ENCODE measurements around the gene ABCA9.

Gene ABCA9

GRCh38 chr17:69060822-69061221 lies at the start of gene ABCA9:
Gene ABCA9 (minus strand): TSS chr17:69060927. CDS start chr17:69051126, 9,801 bp downstream.
- H3K4me3 ChIP-seq (ENCODE audit: low read depth, low read length), result no peak within 1 kb of the TSS
- no peak within 1 kb of the TSS for H3K27ac ChIP-seq
- H3K36me3 ChIP-seq (ENCODE audit: control insufficient read depth, insufficient read depth, low read length), result no peaks in the 10 kb centered on the region
- no peaks in the 10 kb centered on the region for H3K79me2 ChIP-seq
- no peak within 1 kb of the TSS for H3K4me2 ChIP-seq (ENCODE audit: low read length)
- no peak within 1 kb of the TSS for H3K9ac ChIP-seq
- H2AFZ ChIP-seq, result no peak within 1 kb of the TSS
- H3K4me1 ChIP-seq, result no peaks in the 10 kb centered on the region
- no peaks in the 10 kb centered on the region for H3K9me3 ChIP-seq (ENCODE audit: control insufficient read depth, low read length)
- no peaks in the 10 kb centered on the region for H3K27me3 ChIP-seq (ENCODE audit: control insufficient read depth, insufficient read depth, low read length)
- no peak for TF ChIP-seq CTCF (IDR thresholded peaks at IDR 0.05)

- H3K4me1 ChIP-seq, result no peaks in the 10 kb centered on the region
- H3K9ac ChIP-seq, result no peak overlapping the region
- H3K27me3 ChIP-seq (ENCODE audit: control insufficient read depth, insufficient read depth, low read length), result no peaks in the 10 kb centered on the region
- no peak overlapping the region for H3K4me2 ChIP-seq (ENCODE audit: low read length)
- H3K4me3 ChIP-seq (ENCODE audit: low read depth, low read length), result no peak overlapping the region
- no peak for TF ChIP-seq CTCF (IDR thresholded peaks at IDR 0.05)
- H3K36me3 ChIP-seq (ENCODE audit: control insufficient read depth, insufficient read depth, low read length), result no peaks in the 10 kb centered on the region
- H3K9me3 ChIP-seq (ENCODE audit: control insufficient read depth, low read length), result no peaks in the 10 kb centered on the region
- no peak overlapping the region for H2AFZ ChIP-seq
- H3K79me2 ChIP-seq, result no peaks in the 10 kb centered on the region
- H3K27ac ChIP-seq, result no peak overlapping the region
Observed at GRCh38 chr17:69105907-69106730, 45.4 kb upstream of the ABCA9 start.

- Histone ChIP-seq H3K9ac (no peak overlapping the region), H3K4me3 (ENCODE audit: low read depth, low read length) (no peak overlapping the region), H3K4me1 (no peaks in the 10 kb centered on the region), H3K4me2 (ENCODE audit: low read length) (no peak overlapping the region), H3K27me3 (ENCODE audit: control insufficient read depth, insufficient read depth, low read length) (no peaks in the 10 kb centered on the region), H3K36me3 (ENCODE audit: control insufficient read depth, insufficient read depth, low read length) (no peaks in the 10 kb centered on the region), H3K27ac (no peak overlapping the region), H3K79me2 (no peaks in the 10 kb centered on the region), H2AFZ (no peak overlapping the region), H3K9me3 (ENCODE audit: control insufficient read depth, low read length) (no peaks in the 10 kb centered on the region)
- no peak for TF ChIP-seq CTCF (IDR thresholded peaks at IDR 0.05)
Observed at GRCh38 chr17:69103557-69104233, 43.0 kb upstream of the ABCA9 start.

- Histone ChIP-seq H3K4me3 (ENCODE audit: low read depth, low read length) (no peak overlapping the region), H3K9me3 (ENCODE audit: control insufficient read depth, low read length) (no peaks in the 10 kb centered on the region), H3K27me3 (ENCODE audit: control insufficient read depth, insufficient read depth, low read length) (no peaks in the 10 kb centered on the region), H3K4me2 (ENCODE audit: low read length) (no peak overlapping the region), H3K36me3 (ENCODE audit: control insufficient read depth, insufficient read depth, low read length) (no peaks in the 10 kb centered on the region), H2AFZ (no peak overlapping the region), H3K9ac (no peak overlapping the region), H3K27ac (no peak overlapping the region), H3K4me1 (no peaks in the 10 kb centered on the region), H3K79me2 (no peaks in the 10 kb centered on the region)
- TF ChIP-seq CTCF (IDR thresholded peaks at IDR 0.05), result no peak
Observed at GRCh38 chr17:69098625-69099024, 37.9 kb upstream of the ABCA9 start.

Measured in parathyroid adenoma (tissue), 2 donors.